ENCODE measurements around the gene PINLYP. TPM values are rescaled to one million over a fixed set of nuclear protein-coding genes. Genes with fewer than 3 reads are reported as not detected.

Gene PINLYP
- total RNA-seq, 6 donors from 2014 or later, result 1.8 to 9.4 (median 4.1) TPM

DNA sequence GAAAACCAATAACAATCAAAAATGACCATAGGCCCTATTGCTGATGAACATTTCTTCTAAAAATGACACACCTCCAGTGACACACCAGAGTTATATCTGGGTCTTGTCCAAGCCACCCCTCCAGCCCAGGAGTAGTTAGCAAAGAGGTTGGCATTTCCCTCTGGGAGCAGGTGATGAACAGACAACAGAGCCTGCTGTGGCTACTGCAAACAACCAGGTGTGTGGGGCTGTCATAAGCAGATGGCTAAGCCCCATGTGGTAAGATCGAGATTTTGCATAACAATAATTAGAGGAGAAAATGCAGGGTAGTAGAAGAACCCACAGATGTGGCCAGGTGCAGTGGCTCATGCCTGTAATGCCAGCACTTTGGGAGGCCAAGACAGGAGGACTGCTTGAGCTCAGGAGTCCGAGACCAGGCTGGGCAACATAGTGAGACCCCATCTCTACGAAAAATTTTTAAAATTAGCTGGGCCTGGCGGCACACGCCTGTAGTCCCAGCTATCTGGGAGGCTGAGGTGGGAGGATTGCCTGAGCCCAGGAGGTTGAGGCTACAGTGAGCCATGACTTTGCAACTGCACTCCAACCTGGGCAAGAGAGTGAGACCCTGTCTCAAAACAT, 5.3 kb upstream of the PINLYP start:
- H3K4me3 ChIP-seq, result no peak overlapping the region
- DNase-seq (no peak), ATAC-seq (ENCODE audit: low FRiP score in 2 of 2) (no peak)
- no peak for TF ChIP-seq POLR2AphosphoS5 (IDR thresholded peaks at IDR 0.05)
- TF ChIP-seq EP300 (IDR thresholded peaks at IDR 0.05), result no peak
- no peak for TF ChIP-seq POLR2A (IDR thresholded peaks at IDR 0.05)
- TF ChIP-seq, protein P1, sequence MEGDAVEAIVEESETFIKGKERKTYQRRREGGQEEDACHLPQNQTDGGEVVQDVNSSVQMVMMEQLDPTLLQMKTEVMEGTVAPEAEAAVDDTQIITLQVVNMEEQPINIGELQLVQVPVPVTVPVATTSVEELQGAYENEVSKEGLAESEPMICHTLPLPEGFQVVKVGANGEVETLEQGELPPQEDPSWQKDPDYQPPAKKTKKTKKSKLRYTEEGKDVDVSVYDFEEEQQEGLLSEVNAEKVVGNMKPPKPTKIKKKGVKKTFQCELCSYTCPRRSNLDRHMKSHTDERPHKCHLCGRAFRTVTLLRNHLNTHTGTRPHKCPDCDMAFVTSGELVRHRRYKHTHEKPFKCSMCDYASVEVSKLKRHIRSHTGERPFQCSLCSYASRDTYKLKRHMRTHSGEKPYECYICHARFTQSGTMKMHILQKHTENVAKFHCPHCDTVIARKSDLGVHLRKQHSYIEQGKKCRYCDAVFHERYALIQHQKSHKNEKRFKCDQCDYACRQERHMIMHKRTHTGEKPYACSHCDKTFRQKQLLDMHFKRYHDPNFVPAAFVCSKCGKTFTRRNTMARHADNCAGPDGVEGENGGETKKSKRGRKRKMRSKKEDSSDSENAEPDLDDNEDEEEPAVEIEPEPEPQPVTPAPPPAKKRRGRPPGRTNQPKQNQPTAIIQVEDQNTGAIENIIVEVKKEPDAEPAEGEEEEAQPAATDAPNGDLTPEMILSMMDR (IDR thresholded peaks at IDR 0.05), result no peak
- peaks cover 0 to 13% (median 2%) of the 10 kb centered on the region in 4 donors for H3K36me3 ChIP-seq
- WGBS, 2 donors, result 86 to 93% methylated on average over 5 of the region's 5 CpGs
- H3K4me1 ChIP-seq, result peaks cover 8 to 29% (median 16%) of the 10 kb centered on the region in 4 donors
- H3K27me3 ChIP-seq, result no peaks in the 10 kb centered on the region
- H3K9me3 ChIP-seq, result no peaks in the 10 kb centered on the region
- no peak overlapping the region for H3K27ac ChIP-seq

DNA sequence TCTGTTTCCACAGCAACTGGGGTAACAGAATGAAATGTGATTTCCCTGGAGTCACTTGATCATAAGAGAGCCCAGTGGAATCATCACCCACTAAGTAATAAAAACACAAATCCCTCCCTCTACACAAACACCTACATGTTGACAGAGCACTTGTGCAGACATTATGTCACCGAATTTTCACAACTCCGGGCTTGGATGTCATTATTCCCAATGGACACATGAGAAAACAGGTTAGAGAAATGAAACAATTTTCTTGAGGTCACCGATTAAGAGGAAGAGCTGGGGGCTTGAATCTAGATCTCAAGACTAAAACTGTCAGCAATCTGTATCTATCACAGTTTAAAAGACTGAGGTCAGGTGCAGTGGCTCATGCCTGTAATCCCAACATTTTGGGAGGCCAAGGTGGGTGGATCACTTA, 3.4 kb upstream of the PINLYP start:
- Histone ChIP-seq H3K27me3 (no peaks in the 10 kb centered on the region), H3K36me3 (peaks cover 0 to 13% (median 2%) of the 10 kb centered on the region in 4 donors), H3K9me3 (no peaks in the 10 kb centered on the region), H3K4me1 (peaks cover 12 to 36% (median 22%) of the 10 kb centered on the region in 4 donors), H3K27ac (peak overlapping the region in 1 of 4 donors; percentile 17), H3K4me3 (no peak overlapping the region)
- no peak for TF ChIP-seq POLR2A (IDR thresholded peaks at IDR 0.05)
- TF ChIP-seq, protein P1 (IDR thresholded peaks at IDR 0.05), result no peak
- no peak for TF ChIP-seq POLR2AphosphoS5 (IDR thresholded peaks at IDR 0.05)
- no peak for TF ChIP-seq EP300 (IDR thresholded peaks at IDR 0.05)
- DNase-seq (no peak), ATAC-seq (ENCODE audit: low FRiP score in 2 of 2) (no peak)
- WGBS, 2 donors, result 66 to 74% methylated on average over 3 of the region's 3 CpGs

DNA sequence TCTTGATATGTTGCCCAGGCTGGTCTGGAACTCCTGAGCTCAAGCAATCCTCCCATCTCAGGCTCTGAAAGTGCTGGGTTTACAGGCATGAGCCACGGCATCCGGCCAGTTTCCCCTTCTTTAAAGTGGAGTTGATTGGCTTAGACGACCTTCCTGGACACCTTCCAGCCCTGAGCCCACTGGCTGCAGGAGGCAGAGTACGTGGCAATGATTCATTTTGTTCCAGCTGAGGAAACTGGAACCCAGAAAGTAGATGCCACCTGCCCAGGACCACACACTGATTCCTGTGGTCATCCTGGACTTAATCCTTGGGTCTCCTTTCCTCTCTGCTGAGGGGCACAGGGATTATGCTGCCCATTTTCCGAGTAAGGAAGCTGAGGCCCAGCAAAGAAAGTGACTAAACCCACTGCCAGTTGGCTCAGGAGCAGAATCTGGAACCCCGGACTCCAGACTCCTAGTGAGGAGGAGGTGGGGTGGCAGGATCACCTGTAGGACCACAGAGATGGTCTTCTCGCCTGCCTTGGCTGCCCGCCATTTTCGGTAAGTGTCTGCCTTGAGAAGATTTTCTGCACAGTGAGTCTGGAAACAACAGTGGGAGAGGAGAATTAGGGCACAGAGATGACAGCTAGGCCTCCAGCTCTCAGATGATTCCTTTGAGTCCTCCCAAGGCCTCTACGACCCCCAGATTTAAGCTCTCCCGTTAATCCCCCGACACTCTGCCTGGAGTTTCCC, 1.0 kb upstream of the PINLYP start:
- ATAC-seq (ENCODE audit: low FRiP score in 2 of 2) (no peak), DNase-seq (no peak)
- WGBS, 2 donors, result 26 to 32% methylated on average over 12 of the region's 12 CpGs
- H3K36me3 ChIP-seq, result peaks cover 0 to 13% (median 2%) of the 10 kb centered on the region in 4 donors
- H3K4me3 ChIP-seq, result peak overlapping the region; percentile 80 to 91 (median 86)
- H3K27me3 ChIP-seq, result no peaks in the 10 kb centered on the region
- TF ChIP-seq, protein P1 (IDR thresholded peaks at IDR 0.05), result no peak
- TF ChIP-seq POLR2AphosphoS5 (IDR thresholded peaks at IDR 0.05), result no peak
- TF ChIP-seq POLR2A (IDR thresholded peaks at IDR 0.05), result no peak
- TF ChIP-seq EP300 (IDR thresholded peaks at IDR 0.05), result no peak
- H3K4me1 ChIP-seq, result peaks cover 12 to 35% (median 22%) of the 10 kb centered on the region in 4 donors
- H3K27ac ChIP-seq, result peak overlapping the region; percentile 88 to 92 (median 89)
- H3K9me3 ChIP-seq, result no peaks in the 10 kb centered on the region

DNA sequence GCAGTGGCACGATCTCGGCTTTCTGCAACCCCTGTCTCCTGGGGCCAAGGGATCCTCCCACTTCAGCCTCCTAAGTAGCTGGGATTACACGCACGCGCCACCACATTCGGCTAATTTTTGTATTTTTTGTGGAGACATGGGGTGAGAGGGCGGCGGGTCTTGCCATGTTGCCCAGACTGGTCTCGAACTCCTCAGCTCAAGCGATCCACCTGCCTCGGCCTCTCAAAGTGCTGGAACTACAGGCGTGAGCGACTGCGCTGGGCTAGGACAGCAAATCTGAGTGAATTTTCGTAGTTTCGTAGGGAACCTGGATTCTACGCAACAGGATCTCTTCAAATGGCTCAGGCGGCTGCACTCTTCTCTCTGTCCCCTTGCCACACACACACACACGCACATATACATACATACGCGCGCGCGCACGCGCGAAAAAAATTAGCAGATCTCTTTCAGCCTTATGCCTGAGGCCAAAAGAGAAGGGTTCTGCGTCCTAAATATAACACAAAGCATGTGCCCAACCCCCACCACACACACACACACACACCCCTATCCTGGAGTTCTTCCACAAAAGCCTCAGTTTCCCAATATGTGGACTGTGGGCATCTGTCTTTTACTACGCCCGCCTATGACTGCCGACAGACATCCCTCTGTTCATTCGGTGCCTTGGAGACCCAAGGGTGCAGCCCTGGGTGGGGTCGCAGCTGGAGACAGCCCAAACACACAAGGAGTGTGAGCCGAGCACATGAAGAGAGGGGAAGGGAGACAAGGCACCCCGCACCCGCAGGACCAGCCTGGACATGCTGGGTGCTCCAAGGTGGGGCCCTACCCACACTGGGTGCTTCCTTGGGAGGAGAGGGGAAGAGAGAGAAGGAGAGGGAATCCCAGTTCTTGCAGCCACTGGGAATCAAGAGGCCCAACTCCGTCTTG, 616 bp downstream of the PINLYP start:
- Histone ChIP-seq H3K9me3 (no peaks in the 10 kb centered on the region), H3K27me3 (no peaks in the 10 kb centered on the region), H3K4me1 (peaks cover 12 to 33% (median 27%) of the 10 kb centered on the region in 4 donors), H3K27ac (peak overlapping the region in 3 of 4 donors; percentile 40 to 90 (median 88)), H3K36me3 (peaks cover 0 to 12% (median 2%) of the 10 kb centered on the region in 4 donors), H3K4me3 (peak overlapping the region in 3 of 4 donors; percentile 80 to 88 (median 84))
- no peak for DNase-seq
- ATAC-seq (ENCODE audit: low FRiP score in 2 of 2), result no peak
- TF ChIP-seq, protein P1 (IDR thresholded peaks at IDR 0.05), result no peak
- TF ChIP-seq POLR2A (IDR thresholded peaks at IDR 0.05) (no peak), POLR2AphosphoS5 (IDR thresholded peaks at IDR 0.05) (no peak), EP300 (IDR thresholded peaks at IDR 0.05) (no peak)
- 74 to 80% methylated on average over 37 of the region's 37 CpGs for WGBS, 2 donors
